ENCODE results near the gene YBX3. TPM values are rescaled to one million over a fixed set of nuclear protein-coding genes. Genes with fewer than 3 reads are reported as not detected.
A peak's percentile ranks its signal among the peaks of the same experiment; 100 is the strongest.
"Not testable (repeated sequence)": the region's sequence is repeated elsewhere in the genome, so short reads cannot be mapped to it uniquely, and the experiment has no call there.

The YBX3 gene
- total RNA-seq, 3 donors from 2014 or later: 262 to 381 (median 290) TPM

DNA sequence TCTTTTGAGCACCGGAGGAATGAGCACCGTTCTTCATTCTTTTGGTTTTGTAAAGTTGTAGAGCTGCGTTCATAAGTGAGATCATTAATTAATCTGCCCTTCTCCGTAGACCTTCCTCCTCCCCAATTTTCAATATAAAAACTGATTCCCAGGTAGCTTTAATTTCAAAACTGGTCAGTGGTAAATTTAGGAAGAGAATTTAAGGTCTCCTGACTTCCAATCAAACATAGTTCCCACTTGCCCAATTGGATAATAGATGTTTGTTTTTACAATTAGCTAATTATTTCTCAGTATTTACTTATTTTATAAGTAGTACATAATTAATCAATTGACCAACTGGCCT lies 27.2 kb upstream of the YBX3 start:
- H3K4me3 ChIP-seq: peak overlapping the region in 2 of 3 donors; percentile 38 to 54
- H3K36me3 ChIP-seq: no peaks in the 10 kb centered on the region
- intact Hi-C loops (cut with DNase I; ENCODE audit: low total_unique reads): no loop called here
- H3K9me3 ChIP-seq: no peaks in the 10 kb centered on the region
- H3K4me1 ChIP-seq: no peaks in the 10 kb centered on the region
- H3K27ac ChIP-seq: peak overlapping the region in 1 of 2 donors; percentile 69
- H3K27me3 ChIP-seq: no peaks in the 10 kb centered on the region
- TF ChIP-seq POLR2AphosphoS5 (IDR thresholded peaks at IDR 0.05) (no peak), POLR2A (IDR thresholded peaks at IDR 0.05) (no peak), CTCF (IDR thresholded peaks at IDR 0.05) (no peak)
- no peak for DNase-seq (ENCODE audit: low spot score in 2 of 2)

- TF ChIP-seq POLR2AphosphoS5 (IDR thresholded peaks at IDR 0.05) (peak; percentile 61 to 94 (median 78)), CTCF (IDR thresholded peaks at IDR 0.05) (peak; percentile 93 to 98 (median 93)), POLR2A (IDR thresholded peaks at IDR 0.05) (no peak)
- Histone ChIP-seq H3K4me3 (peak overlapping the region in 2 of 3 donors; percentile 38 to 54), H3K36me3 (no peaks in the 10 kb centered on the region), H3K9me3 (no peaks in the 10 kb centered on the region), H3K27ac (peak overlapping the region; percentile 69 to 78), H3K4me1 (no peaks in the 10 kb centered on the region), H3K27me3 (no peaks in the 10 kb centered on the region)
- intact Hi-C loops (cut with DNase I; ENCODE audit: low total_unique reads): no loop called here
- peak; percentile 58 to 79 for DNase-seq (ENCODE audit: low spot score in 2 of 2)
Observed at GRCh38 chr12:10749700-10750384, 26.7 kb upstream of the YBX3 start.

GRCh38 chr12:10747730-10748129 lies 24.6 kb upstream of the YBX3 start:
- DNase-seq (ENCODE audit: low spot score in 2 of 2): no peak
- intact Hi-C loops (cut with DNase I; ENCODE audit: low total_unique reads): no loop called here
- no peaks in the 10 kb centered on the region for H3K9me3 ChIP-seq

DNA sequence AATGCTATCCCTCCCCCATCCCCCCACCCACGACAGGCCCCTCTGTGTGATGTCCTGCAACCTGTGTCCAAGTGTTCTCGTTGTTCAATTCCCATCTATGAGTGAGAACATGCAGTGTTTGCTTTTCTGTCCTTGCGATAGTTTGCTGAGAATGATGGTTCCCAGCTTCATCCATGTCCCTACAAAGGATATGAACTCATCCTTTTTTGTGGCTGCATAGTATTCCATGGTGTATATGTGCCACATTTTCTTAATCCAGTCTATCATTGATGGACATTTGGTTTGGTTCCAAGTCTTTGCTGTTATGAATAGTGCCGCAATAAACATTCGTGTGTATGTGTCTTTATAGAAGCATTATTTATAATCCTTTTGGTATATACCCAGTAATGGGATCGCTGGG lies 20.3 kb upstream of the YBX3 start:
- intact Hi-C loops (cut with DNase I; ENCODE audit: low total_unique reads): not testable (repeated sequence)

More at GRCh38 chr12:10747730-10748129, 24.6 kb upstream of the YBX3 start:
- no peak overlapping the region for H3K27ac ChIP-seq
- no peak for TF ChIP-seq CTCF (IDR thresholded peaks at IDR 0.05)
- TF ChIP-seq POLR2AphosphoS5 (IDR thresholded peaks at IDR 0.05): no peak
- no peak for TF ChIP-seq POLR2A (IDR thresholded peaks at IDR 0.05)
- H3K4me3 ChIP-seq: no peak overlapping the region
- no peaks in the 10 kb centered on the region for H3K36me3 ChIP-seq
- no peaks in the 10 kb centered on the region for H3K27me3 ChIP-seq
- no peaks in the 10 kb centered on the region for H3K4me1 ChIP-seq

GRCh38 chr12:10741845-10742244 lies 18.7 kb upstream of the YBX3 start:
- Histone ChIP-seq H3K4me1 (no peaks in the 10 kb centered on the region), H3K9me3 (no peaks in the 10 kb centered on the region), H3K27ac (no peak overlapping the region), H3K27me3 (no peaks in the 10 kb centered on the region), H3K36me3 (no peaks in the 10 kb centered on the region), H3K4me3 (no peak overlapping the region)
- intact Hi-C loops (cut with DNase I; ENCODE audit: low total_unique reads): no loop called here
- TF ChIP-seq POLR2A (IDR thresholded peaks at IDR 0.05) (no peak), POLR2AphosphoS5 (IDR thresholded peaks at IDR 0.05) (no peak), CTCF (IDR thresholded peaks at IDR 0.05) (no peak)
- DNase-seq (ENCODE audit: low spot score in 2 of 2): no peak

More for the DNA sequence above, 20.3 kb upstream of the YBX3 start:
- H3K9me3 ChIP-seq; DNase-seq (ENCODE audit: low spot score in 2 of 2); H3K4me3 ChIP-seq; H3K4me1 ChIP-seq; H3K36me3 ChIP-seq; H3K27me3 ChIP-seq; H3K27ac ChIP-seq: not testable (repeated sequence)
